ENCODE data around the gene IL17RA.

- no peak for TF ChIP-seq ZBTB33 (IDR thresholded peaks at IDR 0.05)
- TF ChIP-seq FOXA1 (IDR thresholded peaks at IDR 0.05), result no peak
- TF ChIP-seq EGR1 (IDR thresholded peaks at IDR 0.05; ENCODE audit: low read depth in 2 of 2), result no peak
- peak; percentile 96 for TF ChIP-seq CTCF (IDR thresholded peaks at IDR 0.05; ENCODE audit: low read depth, low read length, missing input control)
- TF ChIP-seq REST (IDR thresholded peaks at IDR 0.05), result peak; percentile 90
- TF ChIP-seq MAX (IDR thresholded peaks at IDR 0.05), result no peak
- no peak for TF ChIP-seq TAF1 (conservative IDR thresholded peaks at IDR 0.05)
These were observed 26.6 kb upstream of the IL17RA start for GRCh38 chr22:17057959-17058814.
